H9 (cell line): Measurements from ENCODE around the gene ZNF281. TPM values are rescaled to one million over a fixed set of nuclear protein-coding genes. Genes with fewer than 3 reads are reported as not detected.

Experiments used
- DNase-seq: peaks from one replicate; pipeline ENCODE4 v3.0.0-alpha.2; 2017
- H2AFZ ChIP-seq: one replicate; pipeline ENCODE4 v1.6.1; 2013; ENCODE audit warnings: mild to moderate bottlenecking, low read length, control low read depth, moderate library complexity
- H2AK5ac ChIP-seq: 2 replicates; pipeline ENCODE4 v1.6.1; 2013; ENCODE audit warnings: low read length, control low read depth, mixed read lengths; ENCODE audit not compliant: insufficient read length
- H2BK120ac ChIP-seq: one replicate; pipeline ENCODE4 v1.6.1; 2013; ENCODE audit warnings: low read depth, mild to moderate bottlenecking, low read length, control low read depth, inconsistent platforms; ENCODE audit not compliant: poor library complexity, severe bottlenecking
- H2BK12ac ChIP-seq: 2 replicates; pipeline ENCODE4 v1.6.1; 2013; ENCODE audit warnings: low read length, control low read depth, mixed read lengths, low read depth; ENCODE audit not compliant: insufficient read length
- H2BK15ac ChIP-seq: 2 replicates; pipeline ENCODE4 v1.6.1; 2013; ENCODE audit warnings: low read depth, low read length, control low read depth
- H2BK20ac ChIP-seq: one replicate; pipeline ENCODE4 v1.6.1; 2013; ENCODE audit warnings: low read depth, mild to moderate bottlenecking, low read length, control low read depth, inconsistent platforms; ENCODE audit not compliant: poor library complexity, severe bottlenecking
- H2BK5ac ChIP-seq: 2 replicates; pipeline ENCODE4 v1.6.1; 2013; ENCODE audit warnings: low read length, control low read depth, mixed read lengths; ENCODE audit not compliant: insufficient read length
- H3K14ac ChIP-seq: 2 replicates; pipeline ENCODE4 v1.6.1; 2013; ENCODE audit warnings: low read length, control low read depth; ENCODE audit not compliant: insufficient read depth
- H3K18ac ChIP-seq: 2 replicates; pipeline ENCODE4 v1.6.1; 2013; ENCODE audit warnings: low read depth, mild to moderate bottlenecking, mixed read lengths, low read length, control low read depth; ENCODE audit not compliant: insufficient read length
- H3K23ac ChIP-seq: 2 replicates; pipeline ENCODE4 v1.6.1; 2013; ENCODE audit warnings: low read length, control low read depth, mixed read lengths, low read depth; ENCODE audit not compliant: insufficient read length
- H3K23me2 ChIP-seq: 2 replicates; pipeline ENCODE4 v1.6.1; 2013; ENCODE audit warnings: low read depth, mild to moderate bottlenecking, mixed read lengths, low read length, control low read depth; ENCODE audit not compliant: insufficient read length, poor library complexity, severe bottlenecking
- H3K27ac ChIP-seq: 2 replicates; pipeline ENCODE4 v1.5.1; 2013; ENCODE audit warnings: low read length, control low read depth, mixed read lengths, low read depth; ENCODE audit not compliant: insufficient read length
- H3K27me3 ChIP-seq: 2 replicates; pipeline ENCODE4 v1.6.1; 2013; ENCODE audit warnings: low read length, control low read depth, inconsistent platforms; ENCODE audit not compliant: insufficient read depth
- H3K4ac ChIP-seq: 2 replicates; pipeline ENCODE4 v1.6.1; 2013; ENCODE audit warnings: low read depth, mild to moderate bottlenecking, control low read depth, inconsistent platforms, low read length, moderate library complexity
- H3K4me1 ChIP-seq: 2 replicates; pipeline ENCODE4 v1.6.1; 2013; ENCODE audit warnings: low read length, control low read depth, inconsistent platforms; ENCODE audit not compliant: insufficient read depth
- H3K4me2 ChIP-seq: 2 replicates; pipeline ENCODE4 v1.6.1; 2013; ENCODE audit warnings: low read length, control low read depth, mixed read lengths; ENCODE audit not compliant: insufficient read length, insufficient read depth
- H3K56ac ChIP-seq: 2 replicates; pipeline ENCODE4 v1.6.1; 2013; ENCODE audit warnings: low read depth, mild to moderate bottlenecking, mixed read lengths, low read length, control low read depth; ENCODE audit not compliant: insufficient read length
- H3K79me1 ChIP-seq: 2 replicates; pipeline ENCODE4 v1.6.1; 2013; ENCODE audit warnings: low read depth, mild to moderate bottlenecking, moderate library complexity, low read length, control low read depth, inconsistent platforms; ENCODE audit not compliant: insufficient read depth, poor library complexity, severe bottlenecking
- H3K79me2 ChIP-seq: 2 replicates; pipeline ENCODE4 v1.6.1; 2013; ENCODE audit warnings: low read length, control low read depth, inconsistent platforms; ENCODE audit not compliant: insufficient read depth
- H3K9ac ChIP-seq: 2 replicates; pipeline ENCODE4 v1.6.1; 2013; ENCODE audit warnings: low read length, control low read depth, mixed read lengths; ENCODE audit not compliant: insufficient read length; ENCODE audit errors: extremely low read depth
- H3K9me3 ChIP-seq: one replicate; pipeline ENCODE4 v1.6.1; 2013; ENCODE audit warnings: low read depth, low read length, inconsistent platforms; ENCODE audit not compliant: control insufficient read depth
- H3T11ph ChIP-seq: one replicate; pipeline ENCODE4 v1.6.1; 2013; ENCODE audit warnings: mild to moderate bottlenecking, low read length, control low read depth, inconsistent platforms
- H4K20me1 ChIP-seq: one replicate; pipeline ENCODE4 v1.6.1; 2013; ENCODE audit not compliant: control insufficient read depth, insufficient read length, insufficient read depth
- H4K5ac ChIP-seq: 2 replicates; pipeline ENCODE4 v1.6.1; 2013; ENCODE audit warnings: low read depth, mild to moderate bottlenecking, mixed read lengths, low read length, control low read depth; ENCODE audit not compliant: insufficient read length
- H4K8ac ChIP-seq: replicated peaks from 2 replicates; pipeline ENCODE4 v1.6.1; 2013; ENCODE audit warnings: low read length, control low read depth, mixed read lengths, low read depth; ENCODE audit not compliant: insufficient read length
- H4K91ac ChIP-seq: 2 replicates; pipeline ENCODE4 v1.6.1; 2013; ENCODE audit warnings: low read depth, mild to moderate bottlenecking, moderate library complexity, mixed read lengths, low read length, control low read depth; ENCODE audit not compliant: insufficient read length
- H3K27ac Mint-ChIP-seq, 3 experiments: 2 replicates in 2 of 3; 3 replicates in 1 of 3; pipeline ENCODE4 v1.8.0; 2020 to 2021; ENCODE audit warnings: mixed read lengths in 3 of 3, mild to moderate bottlenecking in 1 of 3, moderate library complexity in 1 of 3
- H3K27me3 Mint-ChIP-seq: 2 replicates; pipeline ENCODE4 v1.8.0; 2021; ENCODE audit warnings: low read depth, mild to moderate bottlenecking, moderate library complexity, mixed read lengths
- H3K36me3 Mint-ChIP-seq, 3 experiments: 2 replicates in 2 of 3; 3 replicates in 1 of 3; pipeline ENCODE4 v1.8.0; 2020 to 2021; ENCODE audit warnings: low read depth in 3 of 3, mixed read lengths in 3 of 3; ENCODE audit not compliant: insufficient read depth in 1 of 3
- H3K4me1 Mint-ChIP-seq, 2 experiments: 2 replicates each; pipeline ENCODE4 v1.8.0; 2020; ENCODE audit warnings: mixed read lengths in 2 of 2
- H3K4me3 Mint-ChIP-seq, 2 experiments: 2 replicates in 1 of 2; 3 replicates in 1 of 2; pipeline ENCODE4 v1.8.0; 2020 to 2021; ENCODE audit warnings: mild to moderate bottlenecking in 2 of 2, mixed read lengths in 2 of 2, moderate library complexity in 1 of 2
- H3K9me3 Mint-ChIP-seq, 2 experiments: 2 replicates in 1 of 2; 3 replicates in 1 of 2; pipeline ENCODE4 v1.8.0; 2020; ENCODE audit warnings: mild to moderate bottlenecking in 2 of 2, mixed read lengths in 2 of 2, moderate library complexity in 1 of 2
- CTCF ChIP-seq: fragments of 200-600 bp; sonication (generic); conservative IDR thresholded peaks from 3 replicates; pipeline ENCODE4 v1.8.0; 2021; ENCODE audit warnings: antibody characterized with exemption, mild to moderate bottlenecking
- total RNA-seq: library from RNA; stranded (reverse); gene quantifications from 2 replicates; pipeline ENCODE4 v1.2.1, GENCODE V29; 2021

The ZNF281 gene
- total RNA-seq, 1 experiment from 2014 or later: 75.2 TPM

GRCh38 chr1:200437088-200437487 is 27.3 kb upstream of the ZNF281 start:
- DNase-seq: no peak
- no peak overlapping the region for H3K14ac ChIP-seq
- H4K5ac ChIP-seq: no peak overlapping the region
- TF ChIP-seq CTCF: no peak
- H3K27me3 Mint-ChIP-seq: no peaks in the 10 kb centered on the region
- H3K23ac ChIP-seq: no peak overlapping the region
- no peak overlapping the region for H3K18ac ChIP-seq
- no peak overlapping the region for H2BK120ac ChIP-seq
- H2BK5ac ChIP-seq: no peak overlapping the region
- no peak overlapping the region for H3K9ac ChIP-seq
- peaks cover 13 to 21% of the 10 kb centered on the region in 2 experiments for H3K4me1 Mint-ChIP-seq
- H4K91ac ChIP-seq: no peak overlapping the region
- peaks cover 0 to 3% of the 10 kb centered on the region in 2 experiments; a peak in 2 of 5 replicates for H3K9me3 Mint-ChIP-seq
- H3K23me2 ChIP-seq: no peaks in the 10 kb centered on the region
- no peak overlapping the region for H3K4ac ChIP-seq
- H3K9me3 ChIP-seq: no peaks in the 10 kb centered on the region
- H3K27ac ChIP-seq: no peak overlapping the region
- H2BK20ac ChIP-seq: no peak overlapping the region
- H3K27ac Mint-ChIP-seq: no peak overlapping the region
- no peak overlapping the region for H3T11ph ChIP-seq
- no peak overlapping the region for H3K4me2 ChIP-seq
- H3K79me2 ChIP-seq: no peaks in the 10 kb centered on the region
- H3K4me1 ChIP-seq: no peaks in the 10 kb centered on the region
- H2BK15ac ChIP-seq: no peak overlapping the region
- H3K27me3 ChIP-seq: no peaks in the 10 kb centered on the region
- no peak overlapping the region for H2AK5ac ChIP-seq
- no peak overlapping the region for H3K56ac ChIP-seq
- no peak overlapping the region for H3K4me3 Mint-ChIP-seq
- no peak overlapping the region for H2AFZ ChIP-seq
- H4K20me1 ChIP-seq: no peaks in the 10 kb centered on the region
- peaks cover 9 to 16% (median 14%) of the 10 kb centered on the region in 3 experiments; a peak in 6 of 7 replicates for H3K36me3 Mint-ChIP-seq
- H2BK12ac ChIP-seq: no peak overlapping the region
- no peak overlapping the region for H4K8ac ChIP-seq
- H3K79me1 ChIP-seq: peaks cover under 1% of the 10 kb centered on the region
